Endothelial cell of umbilical vein (primary cell): ENCODE data around the gene CES5A. TPM values are rescaled to one million over a fixed set of nuclear protein-coding genes. Genes with fewer than 3 reads are reported as not detected.

Experiments
- BruUV-seq: library from RNA; stranded (reverse); fragments of 400-500 nt; replicated peaks from 2 replicates; lab custom pipeline; 2021; lab: Mats Ljungman, UMichigan
- CTCF ChIA-PET: fragments of 300-600, 350-600 bp; sonication (Branson Sonifier 250); formaldehyde crosslinking; loops from one replicate; lab custom pipeline; 2021; ENCODE audit warnings: antibody characterized with exemption, inconsistent platforms; lab: Charles Lee
- POLR2A ChIA-PET: fragments of 300-600, 350-600 bp; sonication (Branson Sonifier 250); formaldehyde crosslinking; loops from one replicate; lab custom pipeline; 2021; ENCODE audit warnings: antibody characterized with exemption, inconsistent platforms; lab: Charles Lee
- DNase-seq: peaks from one replicate; pipeline ENCODE4 v3.0.0-alpha.2; 2011; ENCODE audit warnings: low read depth, low spot score
- FAIRE-seq: peaks from 2 replicates; lab custom pipeline; 2011; peaks lifted over from hg19 to GRCh38; lab: Jason Lieb, UNC
- H2AFZ ChIP-seq: 2 replicates; pipeline ENCODE4 v1.6.0; 2012; ENCODE audit warnings: low read depth, low read length, control low read depth, inconsistent platforms
- H3K27ac ChIP-seq: 2 replicates; pipeline ENCODE4 v1.5.1; 2011; ENCODE audit warnings: low read depth, mild to moderate bottlenecking, control low read depth, low read length, moderate library complexity; ENCODE audit not compliant: insufficient read depth
- H3K27me3 ChIP-seq, 2 experiments: 2 replicates each; pipeline versions ENCODE4 v1.6.0 to v1.6.1; 2011; ENCODE audit warnings: low read length in 2 of 2, mixed read lengths in 1 of 2; ENCODE audit not compliant: control insufficient read depth in 2 of 2, insufficient read depth in 2 of 2
- H3K36me3 ChIP-seq, 2 experiments: 2 replicates in 1 of 2; 3 replicates in 1 of 2; pipeline ENCODE4 v1.5.1; 2011; ENCODE audit warnings: low read length in 2 of 2, mild to moderate bottlenecking in 1 of 2, moderate library complexity in 1 of 2; ENCODE audit not compliant: control insufficient read depth in 2 of 2, insufficient read depth in 2 of 2; ENCODE audit errors: extremely low read depth in 1 of 2
- H3K4me1 ChIP-seq: 3 replicates; pipeline ENCODE4 v1.5.1; 2011; ENCODE audit warnings: mild to moderate bottlenecking, low read length; ENCODE audit not compliant: control insufficient read depth, insufficient read depth; ENCODE audit errors: extremely low read depth
- H3K4me2 ChIP-seq: 2 replicates; pipeline ENCODE4 v1.6.1; 2011; ENCODE audit warnings: low read length, control low read depth, mixed read lengths; ENCODE audit not compliant: insufficient read depth
- H3K4me3 ChIP-seq, 3 experiments: fragments of 200-600 bp in 1 of 3; sonication (generic), shearing (Covaris generic) in 1 of 3; replicated peaks in 1 of 3; 2 replicates each; pipeline ENCODE4 v1.5.1; 2011 to 2016; ENCODE audit warnings: control low read depth in 3 of 3, low read length in 3 of 3, mild to moderate bottlenecking in 2 of 3, inconsistent platforms in 1 of 3, low read depth in 1 of 3, moderate library complexity in 1 of 3; ENCODE audit not compliant: insufficient read depth in 1 of 3
- H3K79me2 ChIP-seq: 2 replicates; pipeline ENCODE4 v1.6.0; 2012; ENCODE audit warnings: low read length, inconsistent platforms; ENCODE audit not compliant: control insufficient read depth, insufficient read depth
- H3K9ac ChIP-seq: replicated peaks from 2 replicates; pipeline ENCODE3; 2011; ENCODE audit warnings: low read length, control low read depth; ENCODE audit not compliant: insufficient read depth; ENCODE audit errors: extremely low read depth
- H3K9me1 ChIP-seq: replicated peaks from 3 replicates; pipeline ENCODE4 v1.6.0; 2011; ENCODE audit warnings: mild to moderate bottlenecking, low read length; ENCODE audit not compliant: control insufficient read depth, insufficient read depth; ENCODE audit errors: extremely low read depth
- H3K9me3 ChIP-seq: replicated peaks from 2 replicates; pipeline ENCODE4 v1.5.1; 2012; ENCODE audit warnings: low read length, inconsistent platforms; ENCODE audit not compliant: control insufficient read depth, insufficient read depth
- H4K20me1 ChIP-seq: replicated peaks from 2 replicates; pipeline ENCODE3; 2011; ENCODE audit warnings: mild to moderate bottlenecking, low read length; ENCODE audit not compliant: control insufficient read depth, insufficient read depth; ENCODE audit errors: extremely low read depth
- EZH2 ChIP-seq: IDR thresholded peaks from 2 replicates; pipeline ENCODE4 v1.6.1; 2012; ENCODE audit warnings: borderline replicate concordance, low read depth, mild to moderate bottlenecking, moderate library complexity, low read length, inconsistent platforms; ENCODE audit not compliant: severe bottlenecking
- FOS ChIP-seq: IDR thresholded peaks from 2 replicates; pipeline ENCODE4 v1.6.1; 2011; ENCODE audit warnings: mild to moderate bottlenecking, low read length, moderate library complexity, borderline replicate concordance; ENCODE audit not compliant: insufficient read depth
- GATA2 ChIP-seq: IDR thresholded peaks from 2 replicates; pipeline ENCODE4 v1.7.0; 2011; ENCODE audit warnings: low read depth, mild to moderate bottlenecking, moderate library complexity, mixed read lengths, low read length; ENCODE audit not compliant: insufficient read length, insufficient read depth
- JUN ChIP-seq: IDR thresholded peaks from 2 replicates; pipeline ENCODE4 v1.6.1; 2011; ENCODE audit warnings: borderline replicate concordance, low read depth; ENCODE audit not compliant: insufficient read length, insufficient read depth
- MYC ChIP-seq: IDR thresholded peaks from one replicate; pipeline ENCODE4 v1.6.1; 2011; ENCODE audit warnings: mild to moderate bottlenecking, low read depth, low read length
- POLR2A ChIP-seq: IDR thresholded peaks from 2 replicates; pipeline ENCODE4 v1.6.1; 2012; ENCODE audit warnings: low read depth, mild to moderate bottlenecking, control low read depth, low read length
- POLR2AphosphoS5 ChIP-seq: IDR thresholded peaks from 2 replicates; pipeline ENCODE4 v1.6.1; 2012; ENCODE audit warnings: low read depth, mild to moderate bottlenecking, control low read depth, low read length, moderate library complexity; ENCODE audit not compliant: insufficient read depth
- dilution Hi-C: fragments of 300-500 bp; cut with MboI; formaldehyde crosslinking; loops from one replicate; pipeline ENCODE4 v1.15.0; 2019; ENCODE audit warnings: low sequenced_read_pairs; ENCODE audit not compliant: extremely low pct_ligation_motif_present
- intact Hi-C: fragments of 100-400 bp; cut with micrococcal nuclease; formaldehyde crosslinking; loops from one replicate; pipeline ENCODE4 v1.10.0; 2022
- polyA plus RNA-seq, 4 experiments: library from polyadenylated mRNA; depleted of rRNA in 3 of 4; stranded (reverse) in 3 of 4; unstranded in 1 of 4; fragments of >200 nt; gene quantifications; 2 replicates each; pipeline versions ENCODE4 v1.2.1 to v1.2.3, GENCODE V29; 2011 to 2012; ENCODE audit warnings: missing spikeins in 1 of 4
- total RNA-seq: library from RNA; stranded (reverse); gene quantifications from 2 replicates; pipeline ENCODE4 v1.2.3, GENCODE V29; 2021
- TF ChIP-seq, protein P1 (sequence below): IDR thresholded peaks from 2 replicates; pipeline ENCODE4 v1.6.1; 2011; ENCODE audit not compliant: insufficient read depth, insufficient read length
- TF ChIP-seq, protein P2 (sequence below), 2 donors: IDR thresholded peaks; 1 replicate in 1 of 2; 2 replicates in 1 of 2; pipeline ENCODE4 v1.5.1; 2011; ENCODE audit warnings: low read length in 2 of 2, mild to moderate bottlenecking in 2 of 2, moderate library complexity in 2 of 2, control low read depth in 1 of 2, inconsistent platforms in 1 of 2, low read depth in 1 of 2; ENCODE audit not compliant: insufficient read depth in 1 of 2; ENCODE audit errors: extremely low read depth in 1 of 2

CES5A gene
- total and polyA plus RNA-seq, 2 donors (not counting 3 experiments of a cell fraction or from before 2014, with no cell fraction given), result not detected

DNA sequence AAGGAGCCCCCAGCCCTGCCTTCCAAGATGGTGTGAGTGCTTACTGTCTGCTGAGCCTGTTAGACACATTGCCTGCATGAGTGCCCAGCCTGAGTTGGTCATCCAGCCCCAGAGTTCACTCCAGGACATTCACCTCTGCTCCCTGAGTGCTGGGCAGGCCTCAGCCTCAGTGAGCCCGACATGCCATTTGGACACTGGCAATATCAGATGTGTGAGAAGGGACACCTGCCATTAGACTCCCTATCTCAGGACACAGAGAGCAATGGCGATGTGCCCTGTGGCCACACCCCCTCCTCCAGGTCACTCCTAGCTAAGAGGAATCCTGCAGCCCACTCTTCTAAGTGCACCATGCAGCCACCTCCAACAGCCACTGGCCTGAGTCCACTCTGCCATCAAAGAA lies 34.7 kb upstream of the CES5A start:
- Histone ChIP-seq H3K9me1 (no peaks in the 10 kb centered on the region), H4K20me1 (no peaks in the 10 kb centered on the region), H2AFZ (no peak overlapping the region), H3K9ac (no peak overlapping the region), H3K36me3 (no peaks in the 10 kb centered on the region), H3K9me3 (no peaks in the 10 kb centered on the region), H3K79me2 (no peaks in the 10 kb centered on the region), H3K4me3 (no peak overlapping the region), H3K27ac (no peak overlapping the region), H3K27me3 (no peaks in the 10 kb centered on the region), H3K4me2 (no peak overlapping the region), H3K4me1 (no peaks in the 10 kb centered on the region)
- BruUV-seq, result no TSS peak
- intact Hi-C loops, result no loop called here
- ChIA-PET POLR2A (no interaction called here), CTCF (no interaction called here)
- no peak for TF ChIP-seq POLR2A
- no peak for TF ChIP-seq JUN
- TF ChIP-seq GATA2, result no peak
- TF ChIP-seq FOS, result no peak
- no peak for TF ChIP-seq POLR2AphosphoS5
- TF ChIP-seq, protein P1, sequence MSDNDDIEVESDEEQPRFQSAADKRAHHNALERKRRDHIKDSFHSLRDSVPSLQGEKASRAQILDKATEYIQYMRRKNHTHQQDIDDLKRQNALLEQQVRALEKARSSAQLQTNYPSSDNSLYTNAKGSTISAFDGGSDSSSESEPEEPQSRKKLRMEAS, result no peak
- no peak for TF ChIP-seq MYC
- TF ChIP-seq, protein P2, sequence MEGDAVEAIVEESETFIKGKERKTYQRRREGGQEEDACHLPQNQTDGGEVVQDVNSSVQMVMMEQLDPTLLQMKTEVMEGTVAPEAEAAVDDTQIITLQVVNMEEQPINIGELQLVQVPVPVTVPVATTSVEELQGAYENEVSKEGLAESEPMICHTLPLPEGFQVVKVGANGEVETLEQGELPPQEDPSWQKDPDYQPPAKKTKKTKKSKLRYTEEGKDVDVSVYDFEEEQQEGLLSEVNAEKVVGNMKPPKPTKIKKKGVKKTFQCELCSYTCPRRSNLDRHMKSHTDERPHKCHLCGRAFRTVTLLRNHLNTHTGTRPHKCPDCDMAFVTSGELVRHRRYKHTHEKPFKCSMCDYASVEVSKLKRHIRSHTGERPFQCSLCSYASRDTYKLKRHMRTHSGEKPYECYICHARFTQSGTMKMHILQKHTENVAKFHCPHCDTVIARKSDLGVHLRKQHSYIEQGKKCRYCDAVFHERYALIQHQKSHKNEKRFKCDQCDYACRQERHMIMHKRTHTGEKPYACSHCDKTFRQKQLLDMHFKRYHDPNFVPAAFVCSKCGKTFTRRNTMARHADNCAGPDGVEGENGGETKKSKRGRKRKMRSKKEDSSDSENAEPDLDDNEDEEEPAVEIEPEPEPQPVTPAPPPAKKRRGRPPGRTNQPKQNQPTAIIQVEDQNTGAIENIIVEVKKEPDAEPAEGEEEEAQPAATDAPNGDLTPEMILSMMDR (IDR thresholded peaks at IDR 0.05; ENCODE audit: extremely low read depth in 1 of 2, insufficient read depth in 1 of 2, low read depth in 1 of 2, low read length in 2 of 2), result no peak
- TF ChIP-seq EZH2, result no peak
- dilution Hi-C loops, result no loop called here
- DNase-seq (no peak), FAIRE-seq (no peak)
